Smooth muscle cell (in vitro differentiated cells): ENCODE measurements around the gene MRPL23. TPM values are rescaled to one million over a fixed set of nuclear protein-coding genes. Genes with fewer than 3 reads are reported as not detected.

Experiments used
- DNase-seq: peaks from one replicate; lab custom pipeline; 2025; ENCODE audit not compliant: unreplicated experiment; lab: John Stamatoyannopoulos, UW
- H2AFZ ChIP-seq: fragments of 200-600 bp; sonication (generic); 2 replicates; pipeline ENCODE4 v1.6.0; 2016; ENCODE audit warnings: antibody characterized with exemption, low read depth, mild to moderate bottlenecking
- H3F3A ChIP-seq: fragments of 200-600 bp; sonication (generic); 2 replicates; pipeline ENCODE4 v1.6.0; 2017; ENCODE audit warnings: antibody characterized with exemption, low read depth
- H3K27ac ChIP-seq: fragments of 200-600 bp; sonication (generic); 2 replicates; pipeline ENCODE4 v1.5.1; 2016; ENCODE audit warnings: low read depth, mild to moderate bottlenecking
- H3K27me3 ChIP-seq: fragments of 200-600 bp; sonication (generic); 2 replicates; pipeline ENCODE4 v1.6.1; 2016; ENCODE audit warnings: low read depth, mild to moderate bottlenecking
- H3K36me3 ChIP-seq: fragments of 200-600 bp; sonication (generic); 2 replicates; pipeline ENCODE4 v1.5.1; 2016; ENCODE audit warnings: low read depth
- H3K4me1 ChIP-seq: fragments of 200-600 bp; sonication (generic); 2 replicates; pipeline ENCODE4 v1.5.1; 2016; ENCODE audit warnings: low read depth
- H3K4me2 ChIP-seq: fragments of 200-600 bp; sonication (generic); 2 replicates; pipeline ENCODE4 v1.6.0; 2016; ENCODE audit warnings: mild to moderate bottlenecking
- H3K4me3 ChIP-seq: fragments of 200-600 bp; sonication (generic); 2 replicates; pipeline ENCODE4 v1.5.1; 2016; ENCODE audit warnings: mild to moderate bottlenecking
- H3K79me2 ChIP-seq: fragments of 200-600 bp; sonication (generic); 2 replicates; pipeline ENCODE4 v1.6.0; 2016; ENCODE audit warnings: low read depth, mild to moderate bottlenecking
- H3K9ac ChIP-seq: fragments of 200-600 bp; sonication (generic); 2 replicates; pipeline ENCODE4 v1.6.0; 2016; ENCODE audit warnings: low read depth
- H3K9me3 ChIP-seq: fragments of 200-600 bp; sonication (generic); replicated peaks from 2 replicates; pipeline ENCODE4 v1.5.1; 2016; ENCODE audit warnings: low read depth
- H4K20me1 ChIP-seq: fragments of 200-600 bp; sonication (generic); 2 replicates; pipeline ENCODE4 v1.6.0; 2016; ENCODE audit warnings: low read depth
- CTCF ChIP-seq: fragments of 200-600 bp; sonication (generic); IDR thresholded peaks from 2 replicates; pipeline ENCODE4 v1.5.1; 2017; ENCODE audit warnings: borderline replicate concordance, mild to moderate bottlenecking, antibody characterized with exemption; ENCODE audit not compliant: insufficient read depth, poor library complexity, severe bottlenecking
- WGBS: methylation state at CpG from one replicate; pipeline ENCODE4 v1.1.7; 2016; ENCODE audit warnings: low lambda C conversion rate; 5-methylcytosine and 5-hydroxymethylcytosine counted together
- polyA plus RNA-seq: library from polyadenylated mRNA; unstranded; fragments of >200 nt; fragmentation: Nextera tagmentation; extraction: Ambion mirVana; gene quantifications from 2 replicates; pipeline ENCODE4 v1.2.1, GENCODE V29; 2016
- total RNA-seq: library from RNA; depleted of rRNA; stranded (reverse); fragments of >200 nt; gene quantifications from 2 replicates; pipeline ENCODE4 v1.2.3, GENCODE V29; 2014

The MRPL23 gene
- total and polyA plus RNA-seq, 2 experiments from 2014 or later = 38.8 to 51.6 TPM

GRCh38 chr11:1992111-1992510 is 45.0 kb downstream of the MRPL23 start:
- DNase-seq = no peak
- no peak overlapping the region for H3K4me3 ChIP-seq
- H2AFZ ChIP-seq = no peak overlapping the region
- no peak overlapping the region for H3K4me2 ChIP-seq
- no peak overlapping the region for H3K9ac ChIP-seq
- H3K4me1 ChIP-seq = no peaks in the 10 kb centered on the region
- no peak overlapping the region for H3K27ac ChIP-seq
- no peak for TF ChIP-seq CTCF
- no peaks in the 10 kb centered on the region for H3K27me3 ChIP-seq
- no peaks in the 10 kb centered on the region for H4K20me1 ChIP-seq
- no peaks in the 10 kb centered on the region for H3K36me3 ChIP-seq
- no peaks in the 10 kb centered on the region for H3K79me2 ChIP-seq
- no peaks in the 10 kb centered on the region for H3F3A ChIP-seq
- H3K9me3 ChIP-seq = no peaks in the 10 kb centered on the region
- no CpG with 5 or more reads among the region's 26 CpGs for WGBS

GRCh38 chr11:1994121-1994520 is 47.0 kb downstream of the MRPL23 start:
- no CpG with 5 or more reads among the region's 13 CpGs for WGBS
- no peak overlapping the region for H3K9ac ChIP-seq
- no peaks in the 10 kb centered on the region for H3K27me3 ChIP-seq
- DNase-seq = no peak
- no peak overlapping the region for H2AFZ ChIP-seq
- no peaks in the 10 kb centered on the region for H3K4me1 ChIP-seq
- H3K79me2 ChIP-seq = no peaks in the 10 kb centered on the region
- no peak overlapping the region for H3K4me3 ChIP-seq
- no peaks in the 10 kb centered on the region for H3F3A ChIP-seq
- H3K27ac ChIP-seq = no peak overlapping the region
- no peak for TF ChIP-seq CTCF
- H3K4me2 ChIP-seq = no peak overlapping the region
- no peaks in the 10 kb centered on the region for H3K36me3 ChIP-seq
- no peaks in the 10 kb centered on the region for H4K20me1 ChIP-seq
- H3K9me3 ChIP-seq = no peaks in the 10 kb centered on the region

GRCh38 chr11:1997755-1998154 is 50.6 kb downstream of the MRPL23 start, which contains the start of gene H19:
H19 (minus strand) TSS chr11:1997842.
- H3K36me3 ChIP-seq = no peaks in the 10 kb centered on the region
- DNase-seq = no peak
- H3K9ac ChIP-seq = no peak within 1 kb of the TSS
- H3K27ac ChIP-seq = no peak within 1 kb of the TSS
- H3K79me2 ChIP-seq = no peaks in the 10 kb centered on the region
- H2AFZ ChIP-seq = no peak within 1 kb of the TSS
- no peaks in the 10 kb centered on the region for H3K27me3 ChIP-seq
- no peaks in the 10 kb centered on the region for H3K4me1 ChIP-seq
- no peaks in the 10 kb centered on the region for H4K20me1 ChIP-seq
- no peak for TF ChIP-seq CTCF
- H3K9me3 ChIP-seq = no peaks in the 10 kb centered on the region
- H3F3A ChIP-seq = no peaks in the 10 kb centered on the region
- WGBS = no CpG with 5 or more reads among the region's 14 CpGs
- H3K4me3 ChIP-seq = no peak within 1 kb of the TSS
- H3K4me2 ChIP-seq = no peak within 1 kb of the TSS

- no peak overlapping the region for H3K4me3 ChIP-seq
- no peaks in the 10 kb centered on the region for H3F3A ChIP-seq
- H3K27me3 ChIP-seq = no peaks in the 10 kb centered on the region
- H3K9ac ChIP-seq = no peak overlapping the region
- no peak overlapping the region for H3K4me2 ChIP-seq
- no peak for DNase-seq
- no peaks in the 10 kb centered on the region for H4K20me1 ChIP-seq
- H3K4me1 ChIP-seq = no peaks in the 10 kb centered on the region
- no peak overlapping the region for H3K27ac ChIP-seq
- H3K9me3 ChIP-seq = no peaks in the 10 kb centered on the region
- H3K36me3 ChIP-seq = no peaks in the 10 kb centered on the region
- no peaks in the 10 kb centered on the region for H3K79me2 ChIP-seq
- TF ChIP-seq CTCF = no peak
- no CpG with 5 or more reads among the region's 28 CpGs for WGBS
- H2AFZ ChIP-seq = no peak overlapping the region
Observed at GRCh38 chr11:1998290-1998689, 51.2 kb downstream of the MRPL23 start.
